ENCODE data around the gene SAMSN1. TPM values are rescaled to one million over a fixed set of nuclear protein-coding genes. Genes with fewer than 3 reads are reported as not detected.
A peak's percentile ranks its signal among the peaks of the same experiment; 100 is the strongest.
"Not testable (repeated sequence)": the region's sequence is repeated elsewhere in the genome, so short reads cannot be mapped to it uniquely, and the experiment has no call there.

The SAMSN1 gene
- total RNA-seq, 1 donor from 2014 or later = 79.0 TPM

GRCh38 chr21:14560139-14560538 is 14.0 kb upstream of the SAMSN1 start:
- Mint-ChIP-seq H3K27me3 (ENCODE audit: low read depth) (no peaks in the 10 kb centered on the region), H3K36me3 (ENCODE audit: low read depth) (peaks cover 40% of the 10 kb centered on the region), H3K4me1 (ENCODE audit: low read depth) (peaks cover 72% of the 10 kb centered on the region), H3K27ac (peak overlapping the region; percentile 31), H3K4me3 (ENCODE audit: low read depth) (no peak overlapping the region), H3K9me3 (peaks cover 38% of the 10 kb centered on the region)
- intact Hi-C loops (cut with micrococcal nuclease) = no loop called here
- DNase-seq (ENCODE audit: low spot score) = no peak

GRCh38 chr21:14559102-14559501 is 13.0 kb upstream of the SAMSN1 start:
- peak overlapping the region; percentile 17 for H3K27ac Mint-ChIP-seq
- no peaks in the 10 kb centered on the region for H3K27me3 Mint-ChIP-seq (ENCODE audit: low read depth)
- intact Hi-C loops (cut with micrococcal nuclease) = loop anchor here (1.0 kb wide), 1 partner anchor 11 kb away; no protein-coding TSS in a partner anchor
- DNase-seq (ENCODE audit: low spot score) = no peak
- peaks cover 31% of the 10 kb centered on the region for H3K9me3 Mint-ChIP-seq
- H3K4me3 Mint-ChIP-seq (ENCODE audit: low read depth) = no peak overlapping the region
- H3K36me3 Mint-ChIP-seq (ENCODE audit: low read depth) = peaks cover 33% of the 10 kb centered on the region
- H3K4me1 Mint-ChIP-seq (ENCODE audit: low read depth) = peaks cover 76% of the 10 kb centered on the region

GRCh38 chr21:14557413-14557812 is 11.3 kb upstream of the SAMSN1 start:
- H3K27me3 Mint-ChIP-seq (ENCODE audit: low read depth) = no peaks in the 10 kb centered on the region
- DNase-seq (ENCODE audit: low spot score) = no peak
- intact Hi-C loops (cut with micrococcal nuclease) = no loop called here
- peaks cover 31% of the 10 kb centered on the region for H3K36me3 Mint-ChIP-seq (ENCODE audit: low read depth)
- peaks cover 35% of the 10 kb centered on the region for H3K9me3 Mint-ChIP-seq
- peaks cover 75% of the 10 kb centered on the region for H3K4me1 Mint-ChIP-seq (ENCODE audit: low read depth)
- no peak overlapping the region for H3K27ac Mint-ChIP-seq
- no peak overlapping the region for H3K4me3 Mint-ChIP-seq (ENCODE audit: low read depth)

GRCh38 chr21:14554948-14555347 is 8.8 kb upstream of the SAMSN1 start:
- intact Hi-C loops (cut with micrococcal nuclease) = loop anchor here (2.0 kb wide), 1 partner anchor 16 kb away; no protein-coding TSS in a partner anchor
- peak; percentile 15 for DNase-seq (ENCODE audit: low spot score)
- Mint-ChIP-seq H3K4me1 (ENCODE audit: low read depth) (peaks cover 68% of the 10 kb centered on the region), H3K36me3 (ENCODE audit: low read depth) (peaks cover 21% of the 10 kb centered on the region), H3K27me3 (ENCODE audit: low read depth) (no peaks in the 10 kb centered on the region), H3K9me3 (peaks cover 19% of the 10 kb centered on the region), H3K4me3 (ENCODE audit: low read depth) (peak overlapping the region; percentile 49), H3K27ac (peak overlapping the region; percentile 72)

GRCh38 chr21:14553422-14553821 is 7.3 kb upstream of the SAMSN1 start:
- no peak for DNase-seq (ENCODE audit: low spot score)
- Mint-ChIP-seq H3K27ac (no peak overlapping the region), H3K4me3 (ENCODE audit: low read depth) (no peak overlapping the region), H3K27me3 (ENCODE audit: low read depth) (no peaks in the 10 kb centered on the region), H3K36me3 (ENCODE audit: low read depth) (peaks cover 18% of the 10 kb centered on the region), H3K9me3 (peaks cover 16% of the 10 kb centered on the region), H3K4me1 (ENCODE audit: low read depth) (peaks cover 70% of the 10 kb centered on the region)
- intact Hi-C loops (cut with micrococcal nuclease) = no loop called here

GRCh38 chr21:14551741-14552140 is 5.6 kb upstream of the SAMSN1 start:
- Mint-ChIP-seq H3K4me1 (ENCODE audit: low read depth) (peaks cover 70% of the 10 kb centered on the region), H3K9me3 (peaks cover 16% of the 10 kb centered on the region), H3K27me3 (ENCODE audit: low read depth) (no peaks in the 10 kb centered on the region), H3K36me3 (ENCODE audit: low read depth) (peaks cover 18% of the 10 kb centered on the region), H3K27ac (no peak overlapping the region), H3K4me3 (ENCODE audit: low read depth) (no peak overlapping the region)
- intact Hi-C loops (cut with micrococcal nuclease) = no loop called here
- no peak for DNase-seq (ENCODE audit: low spot score)

GRCh38 chr21:14550135-14550534 is 4.0 kb upstream of the SAMSN1 start:
- no peak for DNase-seq (ENCODE audit: low spot score)
- Mint-ChIP-seq H3K4me1 (ENCODE audit: low read depth) (peaks cover 60% of the 10 kb centered on the region), H3K27ac (peak overlapping the region; percentile 74), H3K36me3 (ENCODE audit: low read depth) (peaks cover 18% of the 10 kb centered on the region), H3K9me3 (peaks cover 16% of the 10 kb centered on the region), H3K27me3 (ENCODE audit: low read depth) (no peaks in the 10 kb centered on the region), H3K4me3 (ENCODE audit: low read depth) (peak overlapping the region; percentile 3)
- intact Hi-C loops (cut with micrococcal nuclease) = no loop called here

- peak overlapping the region; percentile 98 for H3K27ac Mint-ChIP-seq
- H3K4me1 Mint-ChIP-seq (ENCODE audit: low read depth) = peaks cover 56% of the 10 kb centered on the region
- H3K4me3 Mint-ChIP-seq (ENCODE audit: low read depth) = peak overlapping the region; percentile 85
- DNase-seq (ENCODE audit: low spot score) = no peak
- H3K9me3 Mint-ChIP-seq = peaks cover 15% of the 10 kb centered on the region
- peaks cover 28% of the 10 kb centered on the region for H3K36me3 Mint-ChIP-seq (ENCODE audit: low read depth)
- intact Hi-C loops (cut with micrococcal nuclease) = loop anchor here (1.0 to 5.0 kb wide), 9 partner anchors 11 to 166 kb away; partner anchors contain the start of gene HSPA13
- H3K27me3 Mint-ChIP-seq (ENCODE audit: low read depth) = no peaks in the 10 kb centered on the region
Measured at GRCh38 chr21:14548779-14549178, 2.7 kb upstream of the SAMSN1 start.

- Mint-ChIP-seq H3K36me3 (ENCODE audit: low read depth) (peaks cover 28% of the 10 kb centered on the region), H3K27ac (peak overlapping the region; percentile 98), H3K9me3 (peaks cover 7% of the 10 kb centered on the region), H3K4me1 (ENCODE audit: low read depth) (peaks cover 51% of the 10 kb centered on the region), H3K27me3 (ENCODE audit: low read depth) (no peaks in the 10 kb centered on the region), H3K4me3 (ENCODE audit: low read depth) (peak overlapping the region; percentile 85)
- intact Hi-C loops (cut with micrococcal nuclease) = loop anchor here (1.0 to 5.0 kb wide), 10 partner anchors 11 to 189 kb away; partner anchors contain the start of gene HSPA13
- no peak for DNase-seq (ENCODE audit: low spot score)
Measured at GRCh38 chr21:14547834-14548513, 1.9 kb upstream of the SAMSN1 start.

GRCh38 chr21:14546719-14547118 is 604 bp upstream of the SAMSN1 start:
- H3K36me3 Mint-ChIP-seq (ENCODE audit: low read depth) = peaks cover 29% of the 10 kb centered on the region
- intact Hi-C loops (cut with micrococcal nuclease) = loop anchor here (1.0 to 5.0 kb wide), 6 partner anchors 12 to 190 kb away; partner anchors contain the start of gene HSPA13
- not testable (repeated sequence) for H3K4me3 Mint-ChIP-seq (ENCODE audit: low read depth); DNase-seq (ENCODE audit: low spot score); H3K27ac Mint-ChIP-seq; H3K27me3 Mint-ChIP-seq (ENCODE audit: low read depth); H3K9me3 Mint-ChIP-seq
- H3K4me1 Mint-ChIP-seq (ENCODE audit: low read depth) = peaks cover 57% of the 10 kb centered on the region

- Mint-ChIP-seq H3K9me3 (peaks cover 11% of the 10 kb centered on the region), H3K36me3 (ENCODE audit: low read depth) (peaks cover 51% of the 10 kb centered on the region), H3K4me1 (ENCODE audit: low read depth) (peaks cover 52% of the 10 kb centered on the region), H3K4me3 (ENCODE audit: low read depth) (peak overlapping the region; percentile 93), H3K27ac (peak overlapping the region; percentile 82), H3K27me3 (ENCODE audit: low read depth) (no peaks in the 10 kb centered on the region)
- DNase-seq (ENCODE audit: low spot score) = no peak
- intact Hi-C loops (cut with micrococcal nuclease) = no loop called here
Measured at GRCh38 chr21:14543983-14544382, 2.1 kb downstream of the SAMSN1 start.

- DNase-seq (ENCODE audit: low spot score) = no peak
- H3K36me3 Mint-ChIP-seq (ENCODE audit: low read depth) = peaks cover 62% of the 10 kb centered on the region
- H3K4me1 Mint-ChIP-seq (ENCODE audit: low read depth) = peaks cover 53% of the 10 kb centered on the region
- intact Hi-C loops (cut with micrococcal nuclease) = loop anchor here (1.0 kb wide), 1 partner anchor 8 kb away; no protein-coding TSS in a partner anchor
- H3K27ac Mint-ChIP-seq = peak overlapping the region; percentile 69
- peaks cover 19% of the 10 kb centered on the region for H3K9me3 Mint-ChIP-seq
- peak overlapping the region; percentile 89 for H3K4me3 Mint-ChIP-seq (ENCODE audit: low read depth)
- H3K27me3 Mint-ChIP-seq (ENCODE audit: low read depth) = no peaks in the 10 kb centered on the region
Measured at GRCh38 chr21:14542638-14543037, 3.5 kb downstream of the SAMSN1 start.

GRCh38 chr21:14541841-14542490 is 4.1 kb downstream of the SAMSN1 start:
- DNase-seq (ENCODE audit: low spot score) = no peak
- peaks cover 23% of the 10 kb centered on the region for H3K9me3 Mint-ChIP-seq
- H3K36me3 Mint-ChIP-seq (ENCODE audit: low read depth) = peaks cover 69% of the 10 kb centered on the region

More at GRCh38 chr21:14541841-14542490, 4.1 kb downstream of the SAMSN1 start:
- intact Hi-C loops (cut with micrococcal nuclease) = loop anchor here (1.0 kb wide), 1 partner anchor 8 kb away; no protein-coding TSS in a partner anchor
- Mint-ChIP-seq H3K4me1 (ENCODE audit: low read depth) (peaks cover 53% of the 10 kb centered on the region), H3K27me3 (ENCODE audit: low read depth) (no peaks in the 10 kb centered on the region), H3K27ac (peak overlapping the region; percentile 91), H3K4me3 (ENCODE audit: low read depth) (peak overlapping the region; percentile 89)
